Endothelial cell of umbilical vein (primary cell): ENCODE results near the gene ACHE. TPM values are rescaled to one million over a fixed set of nuclear protein-coding genes. Genes with fewer than 3 reads are reported as not detected.
A peak's percentile ranks its signal among the peaks of the same experiment; 100 is the strongest.

Experiments used
- BruUV-seq: library from RNA; stranded (reverse); fragments of 400-500 nt; replicated peaks from 2 replicates; lab custom pipeline; 2021; lab: Mats Ljungman, UMichigan
- CTCF ChIA-PET: fragments of 300-600, 350-600 bp; sonication (Branson Sonifier 250); formaldehyde crosslinking; loops from one replicate; lab custom pipeline; 2021; ENCODE audit warnings: antibody characterized with exemption, inconsistent platforms; lab: Charles Lee
- POLR2A ChIA-PET: fragments of 300-600, 350-600 bp; sonication (Branson Sonifier 250); formaldehyde crosslinking; loops from one replicate; lab custom pipeline; 2021; ENCODE audit warnings: antibody characterized with exemption, inconsistent platforms; lab: Charles Lee
- DNase-seq: peaks from one replicate; pipeline ENCODE4 v3.0.0-alpha.2; 2011; ENCODE audit warnings: low read depth, low spot score
- FAIRE-seq: peaks from 2 replicates; lab custom pipeline; 2011; peaks lifted over from hg19 to GRCh38; lab: Jason Lieb, UNC
- H2AFZ ChIP-seq: 2 replicates; pipeline ENCODE4 v1.6.0; 2012; ENCODE audit warnings: low read depth, low read length, control low read depth, inconsistent platforms
- H3K27ac ChIP-seq: 2 replicates; pipeline ENCODE4 v1.5.1; 2011; ENCODE audit warnings: low read depth, mild to moderate bottlenecking, control low read depth, low read length, moderate library complexity; ENCODE audit not compliant: insufficient read depth
- H3K27me3 ChIP-seq, 2 experiments: 2 replicates each; pipeline versions ENCODE4 v1.6.0 to v1.6.1; 2011; ENCODE audit warnings: low read length in 2 of 2, mixed read lengths in 1 of 2; ENCODE audit not compliant: control insufficient read depth in 2 of 2, insufficient read depth in 2 of 2
- H3K36me3 ChIP-seq, 2 experiments: 2 replicates in 1 of 2; 3 replicates in 1 of 2; pipeline ENCODE4 v1.5.1; 2011; ENCODE audit warnings: low read length in 2 of 2, mild to moderate bottlenecking in 1 of 2, moderate library complexity in 1 of 2; ENCODE audit not compliant: control insufficient read depth in 2 of 2, insufficient read depth in 2 of 2; ENCODE audit errors: extremely low read depth in 1 of 2
- H3K4me1 ChIP-seq: 3 replicates; pipeline ENCODE4 v1.5.1; 2011; ENCODE audit warnings: mild to moderate bottlenecking, low read length; ENCODE audit not compliant: control insufficient read depth, insufficient read depth; ENCODE audit errors: extremely low read depth
- H3K4me2 ChIP-seq: 2 replicates; pipeline ENCODE4 v1.6.1; 2011; ENCODE audit warnings: low read length, control low read depth, mixed read lengths; ENCODE audit not compliant: insufficient read depth
- H3K4me3 ChIP-seq, 3 experiments: fragments of 200-600 bp in 1 of 3; sonication (generic), shearing (Covaris generic) in 1 of 3; replicated peaks in 1 of 3; 2 replicates each; pipeline ENCODE4 v1.5.1; 2011 to 2016; ENCODE audit warnings: control low read depth in 3 of 3, low read length in 3 of 3, mild to moderate bottlenecking in 2 of 3, inconsistent platforms in 1 of 3, low read depth in 1 of 3, moderate library complexity in 1 of 3; ENCODE audit not compliant: insufficient read depth in 1 of 3
- H3K79me2 ChIP-seq: 2 replicates; pipeline ENCODE4 v1.6.0; 2012; ENCODE audit warnings: low read length, inconsistent platforms; ENCODE audit not compliant: control insufficient read depth, insufficient read depth
- H3K9ac ChIP-seq: replicated peaks from 2 replicates; pipeline ENCODE3; 2011; ENCODE audit warnings: low read length, control low read depth; ENCODE audit not compliant: insufficient read depth; ENCODE audit errors: extremely low read depth
- H3K9me1 ChIP-seq: replicated peaks from 3 replicates; pipeline ENCODE4 v1.6.0; 2011; ENCODE audit warnings: mild to moderate bottlenecking, low read length; ENCODE audit not compliant: control insufficient read depth, insufficient read depth; ENCODE audit errors: extremely low read depth
- H3K9me3 ChIP-seq: replicated peaks from 2 replicates; pipeline ENCODE4 v1.5.1; 2012; ENCODE audit warnings: low read length, inconsistent platforms; ENCODE audit not compliant: control insufficient read depth, insufficient read depth
- H4K20me1 ChIP-seq: replicated peaks from 2 replicates; pipeline ENCODE3; 2011; ENCODE audit warnings: mild to moderate bottlenecking, low read length; ENCODE audit not compliant: control insufficient read depth, insufficient read depth; ENCODE audit errors: extremely low read depth
- CTCF ChIP-seq, 2 donors: IDR thresholded peaks; 1 replicate in 1 of 2; 2 replicates in 1 of 2; pipeline ENCODE4 v1.5.1; 2011; ENCODE audit warnings: low read length in 2 of 2, mild to moderate bottlenecking in 2 of 2, moderate library complexity in 2 of 2, control low read depth in 1 of 2, inconsistent platforms in 1 of 2, low read depth in 1 of 2; ENCODE audit not compliant: insufficient read depth in 1 of 2; ENCODE audit errors: extremely low read depth in 1 of 2
- FOS ChIP-seq: IDR thresholded peaks from 2 replicates; pipeline ENCODE4 v1.6.1; 2011; ENCODE audit warnings: mild to moderate bottlenecking, low read length, moderate library complexity, borderline replicate concordance; ENCODE audit not compliant: insufficient read depth
- GATA2 ChIP-seq: IDR thresholded peaks from 2 replicates; pipeline ENCODE4 v1.7.0; 2011; ENCODE audit warnings: low read depth, mild to moderate bottlenecking, moderate library complexity, mixed read lengths, low read length; ENCODE audit not compliant: insufficient read length, insufficient read depth
- JUN ChIP-seq: IDR thresholded peaks from 2 replicates; pipeline ENCODE4 v1.6.1; 2011; ENCODE audit warnings: borderline replicate concordance, low read depth; ENCODE audit not compliant: insufficient read length, insufficient read depth
- POLR2AphosphoS5 ChIP-seq: IDR thresholded peaks from 2 replicates; pipeline ENCODE4 v1.6.1; 2012; ENCODE audit warnings: low read depth, mild to moderate bottlenecking, control low read depth, low read length, moderate library complexity; ENCODE audit not compliant: insufficient read depth
- dilution Hi-C: fragments of 300-500 bp; cut with MboI; formaldehyde crosslinking; loops from one replicate; pipeline ENCODE4 v1.15.0; 2019; ENCODE audit warnings: low sequenced_read_pairs; ENCODE audit not compliant: extremely low pct_ligation_motif_present
- intact Hi-C: fragments of 100-400 bp; cut with micrococcal nuclease; formaldehyde crosslinking; loops from one replicate; pipeline ENCODE4 v1.10.0; 2022
- polyA plus RNA-seq, 4 experiments: library from polyadenylated mRNA; depleted of rRNA in 3 of 4; stranded (reverse) in 3 of 4; unstranded in 1 of 4; fragments of >200 nt; gene quantifications; 2 replicates each; pipeline versions ENCODE4 v1.2.1 to v1.2.3, GENCODE V29; 2011 to 2012; ENCODE audit warnings: missing spikeins in 1 of 4
- total RNA-seq: library from RNA; stranded (reverse); gene quantifications from 2 replicates; pipeline ENCODE4 v1.2.3, GENCODE V29; 2021

ACHE gene
- total and polyA plus RNA-seq, 2 donors (not counting 3 experiments of a cell fraction or from before 2014, with no cell fraction given), result 0.18 to 0.28 TPM

GRCh38 chr7:100865938-100866728 is 29.6 kb downstream of the ACHE start:
- TF ChIP-seq FOS, result no peak
- TF ChIP-seq POLR2AphosphoS5, result peak; percentile 64
- H3K4me3 ChIP-seq, result peak overlapping the region in 1 of 3 experiments; percentile 87
- peaks cover 36% of the 10 kb centered on the region for H3K4me1 ChIP-seq
- intact Hi-C loops (loop anchor here (1.0 to 10.0 kb wide), 3 partner anchors 64 to 281 kb away; partner anchors contain the start of genes FBXO24 and LRCH4), dilution Hi-C loops (no loop called here)
- peaks cover 25% of the 10 kb centered on the region for H3K79me2 ChIP-seq
- POLR2A ChIA-PET, result interaction anchor here (1.0 kb wide), 1 partner anchor 9 kb away, joined by 4 read pairs; the partner anchor contains the start of gene SRRT
- H3K4me2 ChIP-seq, result peak overlapping the region; percentile 86
- H3K27me3 ChIP-seq, result no peaks in the 10 kb centered on the region
- H3K9ac ChIP-seq, result peak overlapping the region; percentile 98
- FAIRE-seq (peak; percentile 88), DNase-seq (peak; percentile 67)
- no TSS peak for BruUV-seq
- no peaks in the 10 kb centered on the region for H3K9me3 ChIP-seq
- H3K9me1 ChIP-seq, result no peaks in the 10 kb centered on the region
- peaks cover 4 to 11% of the 10 kb centered on the region in 2 experiments for H3K36me3 ChIP-seq
- H2AFZ ChIP-seq, result no peak overlapping the region
- peak overlapping the region; percentile 90 for H3K27ac ChIP-seq
- CTCF ChIA-PET, result interaction anchor here (1.0 to 1.5 kb wide), 2 partner anchors 24 to 161 kb away, joined by 4 to 5 read pairs; partner anchors contain the start of genes POP7 and UFSP1
- H4K20me1 ChIP-seq, result no peaks in the 10 kb centered on the region

GRCh38 chr7:100865372-100865911 is 30.2 kb downstream of the ACHE start:
- no peak overlapping the region for H2AFZ ChIP-seq
- H3K9me3 ChIP-seq, result no peaks in the 10 kb centered on the region
- ChIA-PET POLR2A (no interaction called here), CTCF (interaction anchor here (0.6 to 1.5 kb wide), 2 partner anchors 24 to 160 kb away, joined by 3 to 4 read pairs; partner anchors contain the start of gene UFSP1)
- H4K20me1 ChIP-seq, result no peaks in the 10 kb centered on the region
- H3K36me3 ChIP-seq, result peaks cover 7 to 8% of the 10 kb centered on the region in 2 experiments
- TF ChIP-seq JUN, result no peak
- peak in 1 of 2 donors; percentile 24 for TF ChIP-seq CTCF (IDR thresholded peaks at IDR 0.05; ENCODE audit: extremely low read depth in 1 of 2, insufficient read depth in 1 of 2, low read depth in 1 of 2, low read length in 2 of 2)
- peak; percentile 54 for TF ChIP-seq GATA2
- H3K4me2 ChIP-seq, result no peak overlapping the region
- H3K9me1 ChIP-seq, result no peaks in the 10 kb centered on the region
- no TSS peak for BruUV-seq
- peaks cover 36% of the 10 kb centered on the region for H3K4me1 ChIP-seq
- H3K9ac ChIP-seq, result no peak overlapping the region
- H3K27ac ChIP-seq, result peak overlapping the region; percentile 59
- FAIRE-seq (no peak), DNase-seq (peak; percentile 64)
- no peaks in the 10 kb centered on the region for H3K27me3 ChIP-seq
- dilution Hi-C loops (no loop called here), intact Hi-C loops (loop anchor here (5.0 to 10.0 kb wide), 2 partner anchors 63 to 281 kb away; partner anchors contain the start of genes FBXO24 and LRCH4)
- no peak overlapping the region for H3K4me3 ChIP-seq
- peaks cover 23% of the 10 kb centered on the region for H3K79me2 ChIP-seq
